HepG2 (cell line): ENCODE measurements around the gene CD300LB.

ENCODE experiments used
- CC2D1A ChIP-seq: sonication (generic); formaldehyde crosslinking; IDR thresholded peaks from 2 replicates; pipeline ENCODE4 v1.8.1; 2023; ENCODE audit warnings: mild to moderate bottlenecking, missing genetic modification reagents
- CTCF ChIP-seq: sonication (generic); formaldehyde crosslinking; IDR thresholded peaks from 2 replicates; pipeline ENCODE4 v1.5.0; 2020; ENCODE audit warnings: mild to moderate bottlenecking, missing genetic modification reagents, moderate library complexity

- TF ChIP-seq CC2D1A = no peak
- TF ChIP-seq CTCF (CRISPR knock-in tag) = no peak
Observed at GRCh38 chr17:74542727-74543383, 11.6 kb upstream of the CD300LB start.
